ENCODE measurements around the gene MTIF3. TPM values are rescaled to one million over a fixed set of nuclear protein-coding genes. Genes with fewer than 3 reads are reported as not detected.

Gene MTIF3
- total RNA-seq, 1 donor from 2014 or later, result 41.4 TPM

- DNase-seq, result peak; percentile 39
Observed at GRCh38 chr13:27450921-27451471, 632 bp upstream of the MTIF3 start.

- no peak for DNase-seq
Observed at GRCh38 chr13:27449081-27449603, 1.2 kb downstream of the MTIF3 start.

- DNase-seq, result no peak
Observed at GRCh38 chr13:27448308-27448707, 2.1 kb downstream of the MTIF3 start.

GRCh38 chr13:27446986-27447583, 3.3 kb downstream of the MTIF3 start:
- no peak for DNase-seq

- no peak for DNase-seq
Observed at GRCh38 chr13:27442797-27443196, 7.6 kb downstream of the MTIF3 start.

GRCh38 chr13:27442071-27442647, 8.2 kb downstream of the MTIF3 start:
- DNase-seq, result no peak

GRCh38 chr13:27440408-27440807, 10.0 kb downstream of the MTIF3 start:
- DNase-seq, result no peak

- DNase-seq, result no peak
Observed at GRCh38 chr13:27437126-27437525, 13.2 kb downstream of the MTIF3 start.

GRCh38 chr13:27432611-27433210, 17.7 kb downstream of the MTIF3 start:
- DNase-seq, result no peak

GRCh38 chr13:27432180-27432579, 18.2 kb downstream of the MTIF3 start:
- no peak for DNase-seq

GRCh38 chr13:27428160-27428559, 22.2 kb downstream of the MTIF3 start:
- DNase-seq, result no peak

GRCh38 chr13:27427641-27428040, 22.7 kb downstream of the MTIF3 start:
- DNase-seq, result no peak

GRCh38 chr13:27425918-27426630, 24.3 kb downstream of the MTIF3 start:
- DNase-seq, result no peak

- no peak for DNase-seq
Observed at GRCh38 chr13:27425158-27425917, 25.0 kb downstream of the MTIF3 start.

- peak; percentile 82 for DNase-seq
Observed at GRCh38 chr13:27424246-27425157, 25.9 kb downstream of the MTIF3 start, which contains the start of gene GTF3A. TSS of gene GTF3A (plus strand) at chr13:27424619.

GRCh38 chr13:27423333-27423732, 27.0 kb downstream of the MTIF3 start:
- DNase-seq, result peak; percentile 12

GRCh38 chr13:27421101-27421871, 29.1 kb downstream of the MTIF3 start:
- DNase-seq, result no peak

- DNase-seq, result no peak
Observed at GRCh38 chr13:27419328-27419727, 31.0 kb downstream of the MTIF3 start.

GRCh38 chr13:27415116-27415515, 35.2 kb downstream of the MTIF3 start:
- peak; percentile 9 for DNase-seq

GRCh38 chr13:27411341-27411740, 39.0 kb downstream of the MTIF3 start:
- no peak for DNase-seq
